ENCODE measurements around the gene CXCL3.

Gene CXCL3

DNA sequence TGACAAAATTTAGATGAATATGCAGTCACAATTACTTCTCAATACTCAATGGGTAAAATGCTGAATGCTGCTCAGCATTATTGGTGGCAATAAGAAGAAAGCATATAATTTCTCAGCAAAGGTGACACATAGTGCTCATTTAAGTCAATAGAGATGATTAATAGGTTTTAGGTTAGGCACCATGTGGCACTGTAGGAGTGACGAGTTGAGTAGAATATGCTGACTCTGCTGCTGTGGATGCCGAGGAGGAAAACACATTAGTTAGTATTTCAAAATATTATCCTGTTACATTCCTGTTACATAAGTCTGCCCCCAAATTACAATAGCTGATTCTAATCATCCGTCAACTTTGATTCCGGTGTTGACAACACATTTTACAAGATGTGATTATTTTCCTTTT is 26.4 kb downstream of the CXCL3 start:
- no peak overlapping the region for H3K27ac ChIP-seq (ENCODE audit: low read length)
- H3K9me3 ChIP-seq (ENCODE audit: insufficient read depth, low read length, severe bottlenecking) = no peaks in the 10 kb centered on the region
- no peak for TF ChIP-seq EZH2 (IDR thresholded peaks at IDR 0.05; ENCODE audit: borderline replicate concordance, low read depth, low read length, severe bottlenecking)
- TF ChIP-seq, protein P1, sequence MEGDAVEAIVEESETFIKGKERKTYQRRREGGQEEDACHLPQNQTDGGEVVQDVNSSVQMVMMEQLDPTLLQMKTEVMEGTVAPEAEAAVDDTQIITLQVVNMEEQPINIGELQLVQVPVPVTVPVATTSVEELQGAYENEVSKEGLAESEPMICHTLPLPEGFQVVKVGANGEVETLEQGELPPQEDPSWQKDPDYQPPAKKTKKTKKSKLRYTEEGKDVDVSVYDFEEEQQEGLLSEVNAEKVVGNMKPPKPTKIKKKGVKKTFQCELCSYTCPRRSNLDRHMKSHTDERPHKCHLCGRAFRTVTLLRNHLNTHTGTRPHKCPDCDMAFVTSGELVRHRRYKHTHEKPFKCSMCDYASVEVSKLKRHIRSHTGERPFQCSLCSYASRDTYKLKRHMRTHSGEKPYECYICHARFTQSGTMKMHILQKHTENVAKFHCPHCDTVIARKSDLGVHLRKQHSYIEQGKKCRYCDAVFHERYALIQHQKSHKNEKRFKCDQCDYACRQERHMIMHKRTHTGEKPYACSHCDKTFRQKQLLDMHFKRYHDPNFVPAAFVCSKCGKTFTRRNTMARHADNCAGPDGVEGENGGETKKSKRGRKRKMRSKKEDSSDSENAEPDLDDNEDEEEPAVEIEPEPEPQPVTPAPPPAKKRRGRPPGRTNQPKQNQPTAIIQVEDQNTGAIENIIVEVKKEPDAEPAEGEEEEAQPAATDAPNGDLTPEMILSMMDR (IDR thresholded peaks at IDR 0.05; ENCODE audit: borderline replicate concordance, extremely low read depth, low read length, poor library complexity, severe bottlenecking) = no peak
- H3K79me2 ChIP-seq (ENCODE audit: insufficient read depth, low read length) = no peaks in the 10 kb centered on the region
- H3K9ac ChIP-seq (ENCODE audit: low read depth, low read length) = no peak overlapping the region
- H3K4me3 ChIP-seq (ENCODE audit: low read depth in 1 of 2, low read length in 2 of 2) = no peak overlapping the region
- H3K4me2 ChIP-seq (ENCODE audit: insufficient read depth, low read length) = no peak overlapping the region
- H3K4me1 ChIP-seq (ENCODE audit: insufficient read depth, low read length) = peaks cover 26% of the 10 kb centered on the region
- no peaks in the 10 kb centered on the region for H4K20me1 ChIP-seq (ENCODE audit: insufficient read depth, low read length)
- no peaks in the 10 kb centered on the region for H3K27me3 ChIP-seq (ENCODE audit: insufficient read depth, low read length, poor library complexity)
- ATAC-seq (ENCODE audit: insufficient read depth, low read depth) = no peak
- H2AFZ ChIP-seq (ENCODE audit: low read depth, low read length) = no peak overlapping the region
- H3K36me3 ChIP-seq (ENCODE audit: insufficient read depth, low read length) = no peaks in the 10 kb centered on the region
- no peak for DNase-seq

DNA sequence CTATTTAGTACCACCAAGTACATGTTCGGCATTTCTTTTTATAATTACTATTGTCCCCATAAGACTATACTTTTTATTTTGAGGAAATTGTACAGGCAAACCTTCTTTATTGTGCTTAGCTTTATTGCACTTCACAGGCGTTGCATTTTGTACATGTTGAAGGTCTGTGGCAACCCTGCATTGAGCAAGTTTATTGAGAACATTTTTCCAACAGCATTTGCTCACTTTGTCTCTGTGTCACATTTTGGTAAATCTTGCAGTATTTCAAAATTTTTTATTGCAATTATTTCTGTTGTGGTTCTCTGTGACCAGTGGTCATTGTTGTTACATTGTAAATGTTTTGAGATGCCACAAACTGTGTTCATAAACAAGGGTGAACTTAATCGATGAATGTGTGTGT is 29.2 kb downstream of the CXCL3 start:
- H3K9ac ChIP-seq (ENCODE audit: low read depth, low read length) = no peak overlapping the region
- H3K4me3 ChIP-seq (ENCODE audit: low read depth in 1 of 2, low read length in 2 of 2) = no peak overlapping the region
- no peak overlapping the region for H2AFZ ChIP-seq (ENCODE audit: low read depth, low read length)
- H3K27ac ChIP-seq (ENCODE audit: low read length) = no peak overlapping the region
- H3K9me3 ChIP-seq (ENCODE audit: insufficient read depth, low read length, severe bottlenecking) = no peaks in the 10 kb centered on the region
- no peaks in the 10 kb centered on the region for H3K79me2 ChIP-seq (ENCODE audit: insufficient read depth, low read length)
- H3K4me2 ChIP-seq (ENCODE audit: insufficient read depth, low read length) = no peak overlapping the region
- no peaks in the 10 kb centered on the region for H3K36me3 ChIP-seq (ENCODE audit: insufficient read depth, low read length)
- no peaks in the 10 kb centered on the region for H3K4me1 ChIP-seq (ENCODE audit: insufficient read depth, low read length)
- TF ChIP-seq, protein P1 (IDR thresholded peaks at IDR 0.05; ENCODE audit: borderline replicate concordance, extremely low read depth, low read length, poor library complexity, severe bottlenecking) = no peak
- TF ChIP-seq EZH2 (IDR thresholded peaks at IDR 0.05; ENCODE audit: borderline replicate concordance, low read depth, low read length, severe bottlenecking) = no peak
- H3K27me3 ChIP-seq (ENCODE audit: insufficient read depth, low read length, poor library complexity) = no peaks in the 10 kb centered on the region
- ATAC-seq (ENCODE audit: insufficient read depth, low read depth) (no peak), DNase-seq (no peak)
- no peaks in the 10 kb centered on the region for H4K20me1 ChIP-seq (ENCODE audit: insufficient read depth, low read length)

DNA sequence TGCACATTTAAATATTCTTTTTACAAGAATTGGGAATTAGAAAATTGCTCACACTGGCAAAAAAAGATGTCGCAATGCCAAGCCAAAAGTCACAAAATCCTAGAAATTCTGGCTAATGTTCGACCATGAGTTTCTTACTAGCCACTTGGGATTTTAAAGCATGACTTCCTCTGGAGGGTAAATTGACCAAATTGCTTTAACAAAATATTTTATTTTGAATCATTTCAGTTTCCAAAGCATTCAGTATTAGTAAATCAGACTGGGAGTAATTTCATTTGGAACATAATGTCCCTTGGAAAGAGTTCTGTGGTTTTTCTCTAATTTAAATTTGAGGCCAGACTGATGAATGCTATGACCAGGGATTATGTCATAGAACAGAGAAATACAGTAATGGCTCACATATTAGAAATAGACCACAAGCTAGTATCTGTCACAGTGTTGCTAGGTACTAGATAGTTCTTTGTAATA is 32.4 kb downstream of the CXCL3 start:
- no peaks in the 10 kb centered on the region for H3K4me1 ChIP-seq (ENCODE audit: insufficient read depth, low read length)
- no peaks in the 10 kb centered on the region for H3K9me3 ChIP-seq (ENCODE audit: insufficient read depth, low read length, severe bottlenecking)
- TF ChIP-seq EZH2 (IDR thresholded peaks at IDR 0.05; ENCODE audit: borderline replicate concordance, low read depth, low read length, severe bottlenecking) = no peak
- TF ChIP-seq, protein P1 (IDR thresholded peaks at IDR 0.05; ENCODE audit: borderline replicate concordance, extremely low read depth, low read length, poor library complexity, severe bottlenecking) = no peak
- H3K27me3 ChIP-seq (ENCODE audit: insufficient read depth, low read length, poor library complexity) = no peaks in the 10 kb centered on the region
- H2AFZ ChIP-seq (ENCODE audit: low read depth, low read length) = no peak overlapping the region
- ATAC-seq (ENCODE audit: insufficient read depth, low read depth) (no peak), DNase-seq (no peak)
- no peaks in the 10 kb centered on the region for H3K79me2 ChIP-seq (ENCODE audit: insufficient read depth, low read length)
- H3K4me3 ChIP-seq (ENCODE audit: low read depth in 1 of 2, low read length in 2 of 2) = no peak overlapping the region
- H3K36me3 ChIP-seq (ENCODE audit: insufficient read depth, low read length) = no peaks in the 10 kb centered on the region
- no peaks in the 10 kb centered on the region for H4K20me1 ChIP-seq (ENCODE audit: insufficient read depth, low read length)
- no peak overlapping the region for H3K27ac ChIP-seq (ENCODE audit: low read length)
- no peak overlapping the region for H3K4me2 ChIP-seq (ENCODE audit: insufficient read depth, low read length)
- no peak overlapping the region for H3K9ac ChIP-seq (ENCODE audit: low read depth, low read length)

DNA sequence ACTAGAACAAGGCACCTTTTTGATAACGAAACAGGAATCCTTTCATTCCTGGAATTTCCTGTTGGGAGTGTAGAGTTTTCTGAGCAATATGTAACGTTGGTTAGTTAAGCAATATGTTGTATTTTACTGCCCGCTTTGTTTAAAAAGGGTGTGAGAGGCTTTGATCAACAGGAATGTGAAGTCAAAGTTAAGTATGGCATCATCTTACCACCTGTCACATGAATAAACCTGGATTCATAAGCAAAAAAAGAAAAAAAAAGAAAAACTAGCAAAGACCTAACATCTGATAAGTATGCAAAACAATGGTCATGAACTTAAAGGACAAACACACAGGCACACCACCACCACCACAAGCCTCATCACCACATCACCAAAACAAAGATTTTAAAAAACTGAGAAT is 33.0 kb downstream of the CXCL3 start:
- Histone ChIP-seq H3K4me2 (ENCODE audit: insufficient read depth, low read length) (no peak overlapping the region), H3K4me3 (ENCODE audit: low read depth in 1 of 2, low read length in 2 of 2) (no peak overlapping the region), H2AFZ (ENCODE audit: low read depth, low read length) (no peak overlapping the region)

More for the DNA sequence above, 33.0 kb downstream of the CXCL3 start:
- H3K9me3 ChIP-seq (ENCODE audit: insufficient read depth, low read length, severe bottlenecking) = no peaks in the 10 kb centered on the region
- H3K9ac ChIP-seq (ENCODE audit: low read depth, low read length) = no peak overlapping the region
- no peaks in the 10 kb centered on the region for H3K4me1 ChIP-seq (ENCODE audit: insufficient read depth, low read length)
- TF ChIP-seq, protein P1 (IDR thresholded peaks at IDR 0.05; ENCODE audit: borderline replicate concordance, extremely low read depth, low read length, poor library complexity, severe bottlenecking) = no peak
- TF ChIP-seq EZH2 (IDR thresholded peaks at IDR 0.05; ENCODE audit: borderline replicate concordance, low read depth, low read length, severe bottlenecking) = no peak
- DNase-seq (no peak), ATAC-seq (ENCODE audit: insufficient read depth, low read depth) (no peak)
- H3K27me3 ChIP-seq (ENCODE audit: insufficient read depth, low read length, poor library complexity) = no peaks in the 10 kb centered on the region
- no peaks in the 10 kb centered on the region for H3K36me3 ChIP-seq (ENCODE audit: insufficient read depth, low read length)
- H3K79me2 ChIP-seq (ENCODE audit: insufficient read depth, low read length) = no peaks in the 10 kb centered on the region
- no peaks in the 10 kb centered on the region for H4K20me1 ChIP-seq (ENCODE audit: insufficient read depth, low read length)
- no peak overlapping the region for H3K27ac ChIP-seq (ENCODE audit: low read length)
